Stomach (tissue), 4 donors: Measurements from ENCODE around the gene SALL1.

Source experiments
- CTCF ChIP-seq, 7 experiments: fragments of 450-650 bp in 4 of 7; fragments of 200-600 bp in 3 of 7; sonication (generic) in 3 of 7; IDR thresholded peaks; one replicate each; pipeline ENCODE4 v1.5.1; 2016 to 2019; ENCODE audit warnings: antibody characterized with exemption in 7 of 7, control low read depth in 2 of 7, mild to moderate bottlenecking in 1 of 7
- EP300 ChIP-seq: sonication (generic); formaldehyde crosslinking; IDR thresholded peaks from one replicate; pipeline ENCODE4 v1.6.1; 2017; ENCODE audit warnings: antibody characterized with exemption
- POLR2A ChIP-seq, 4 donors: fragments of 450-650 bp; IDR thresholded peaks; one replicate each; pipeline ENCODE4 v1.6.1; 2016; ENCODE audit warnings: antibody characterized with exemption in 4 of 4, control low read depth in 2 of 4, mild to moderate bottlenecking in 1 of 4, moderate library complexity in 1 of 4

GRCh38 chr16:51184702-51185433 is 33.8 kb upstream of the SALL1 start:
- TF ChIP-seq CTCF (IDR thresholded peaks at IDR 0.05) (no peak), POLR2A (IDR thresholded peaks at IDR 0.05) (no peak), EP300 (no peak)
